ENCODE results near the gene TIAM2. TPM values are rescaled to one million over a fixed set of nuclear protein-coding genes. Genes with fewer than 3 reads are reported as not detected.

TIAM2 gene
- total and polyA plus RNA-seq, 7 experiments from 2014 or later, result 0.66 to 11.6 (median 6.0) TPM

DNA sequence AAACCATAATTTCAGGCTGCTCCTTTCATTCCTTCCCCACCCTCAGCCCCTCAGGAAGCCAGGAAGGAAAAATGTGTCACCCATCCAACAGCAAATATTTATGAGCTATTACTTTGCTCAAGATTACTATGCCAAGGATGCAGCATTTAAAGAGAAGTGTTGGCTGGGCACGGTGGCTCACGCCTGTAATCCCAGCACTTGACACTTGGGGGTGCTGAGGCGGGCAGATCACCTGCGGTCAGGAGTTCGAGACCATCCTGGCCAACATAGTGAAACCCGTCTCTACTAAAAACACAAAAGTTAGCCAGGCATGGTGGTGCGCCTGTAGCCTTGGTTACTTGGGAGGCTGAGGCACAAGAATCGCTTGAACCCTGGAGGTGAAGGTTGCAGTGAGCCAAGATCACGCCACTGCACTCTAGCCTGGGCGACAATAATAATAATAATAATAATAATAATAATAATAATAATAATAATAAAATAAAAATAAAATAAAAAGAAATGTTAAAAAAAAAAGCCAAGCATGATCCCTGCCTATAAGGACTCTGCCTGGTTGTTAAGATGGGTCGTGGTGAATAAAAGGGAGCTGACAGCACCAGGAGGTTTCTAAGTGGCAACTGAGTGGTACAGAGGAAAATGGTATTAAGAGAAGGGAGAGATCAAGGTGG lies 20.5 kb upstream of the TIAM2 start:
- no peak for ATAC-seq
- Mint-ChIP-seq H3K27ac (no peak overlapping the region), H3K27me3 (no peaks in the 10 kb centered on the region), H3K36me3 (peaks cover 0 to 14% (median 4%) of the 10 kb centered on the region in 5 donors), H3K4me1 (no peaks in the 10 kb centered on the region), H3K4me3 (no peak overlapping the region), H3K9me3 (peaks cover 0 to 8% (median 3%) of the 10 kb centered on the region in 11 donors)
- no peak overlapping the region for H3K27ac ChIP-seq (ENCODE audit: low read depth, low read length)
- DNase-seq, result no peak
- H3K4me1 ChIP-seq (ENCODE audit: control insufficient read depth in 2 of 2, insufficient read depth in 2 of 2, low read length in 2 of 2), result no peaks in the 10 kb centered on the region
- no peaks in the 10 kb centered on the region for H3K9me3 ChIP-seq (ENCODE audit: control insufficient read depth in 2 of 3, low read length in 3 of 3)
- ChIA-PET CTCF (no interaction called here), POLR2A (interaction anchor here (0.6 kb wide), 1 partner anchor 729 kb away, joined by 3 read pairs; no protein-coding TSS in a partner anchor)
- H3K4me3 ChIP-seq (ENCODE audit: low read length), result no peak overlapping the region
- no peaks in the 10 kb centered on the region for H3K27me3 ChIP-seq (ENCODE audit: control insufficient read depth in 2 of 2, insufficient read depth in 2 of 2, low read length in 2 of 2)
- intact Hi-C loops (cut with micrococcal nuclease), result no loop called here
- no peaks in the 10 kb centered on the region for H3K36me3 ChIP-seq (ENCODE audit: control insufficient read depth in 2 of 3, insufficient read depth in 3 of 3, low read length in 3 of 3)

DNA sequence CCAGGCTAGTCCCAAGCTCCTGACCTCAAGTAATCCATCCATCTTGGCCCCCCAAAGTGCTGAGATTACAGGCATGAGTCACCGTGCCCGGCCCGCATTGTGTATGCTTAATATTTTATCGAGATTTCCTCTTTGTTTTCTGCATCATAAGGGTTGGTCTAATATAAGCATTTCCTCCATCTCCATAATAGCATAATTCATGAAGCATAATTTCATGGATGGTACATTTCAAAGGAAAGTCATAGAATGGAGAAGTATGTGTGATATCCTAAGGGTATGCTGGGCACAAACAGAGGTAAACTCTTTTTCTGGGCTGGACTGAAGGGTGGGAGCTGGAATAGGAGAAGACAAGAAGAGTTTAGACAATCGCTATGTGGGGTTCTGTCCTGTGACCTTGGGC lies 17.5 kb upstream of the TIAM2 start:
- Mint-ChIP-seq H3K27me3 (no peaks in the 10 kb centered on the region), H3K4me1 (peaks cover 0 to 8% (median 0%) of the 10 kb centered on the region in 7 donors), H3K36me3 (peaks cover 0 to 14% (median 2%) of the 10 kb centered on the region in 5 donors), H3K9me3 (peaks cover 0 to 8% (median 3%) of the 10 kb centered on the region in 11 donors), H3K27ac (no peak overlapping the region), H3K4me3 (no peak overlapping the region)
- Histone ChIP-seq H3K36me3 (ENCODE audit: control insufficient read depth in 2 of 3, insufficient read depth in 3 of 3, low read length in 3 of 3) (no peaks in the 10 kb centered on the region), H3K4me3 (ENCODE audit: low read length) (no peak overlapping the region), H3K27ac (ENCODE audit: low read depth, low read length) (no peak overlapping the region), H3K27me3 (ENCODE audit: control insufficient read depth in 2 of 2, insufficient read depth in 2 of 2, low read length in 2 of 2) (no peaks in the 10 kb centered on the region), H3K9me3 (ENCODE audit: control insufficient read depth in 2 of 3, low read length in 3 of 3) (no peaks in the 10 kb centered on the region), H3K4me1 (ENCODE audit: control insufficient read depth in 2 of 2, insufficient read depth in 2 of 2, low read length in 2 of 2) (no peaks in the 10 kb centered on the region)
- ATAC-seq (no peak), DNase-seq (no peak)
- POLR2A ChIA-PET, result no interaction called here
- CTCF ChIA-PET, result no interaction called here
- intact Hi-C loops (cut with micrococcal nuclease), result no loop called here

GRCh38 chr6:154980273-154981078 lies 14.6 kb upstream of the TIAM2 start:
- ATAC-seq, result no peak
- H3K9me3 ChIP-seq (ENCODE audit: control insufficient read depth in 2 of 3, low read length in 3 of 3), result no peaks in the 10 kb centered on the region
- no peak for DNase-seq

GRCh38 chr6:154981079-154981870 lies 13.8 kb upstream of the TIAM2 start:
- H3K36me3 Mint-ChIP-seq, result peaks cover 0 to 5% (median 2%) of the 10 kb centered on the region in 5 donors
- H3K27ac ChIP-seq (ENCODE audit: low read depth, low read length), result no peak overlapping the region
- no peaks in the 10 kb centered on the region for H3K27me3 Mint-ChIP-seq
- H3K27me3 ChIP-seq (ENCODE audit: control insufficient read depth in 2 of 2, insufficient read depth in 2 of 2, low read length in 2 of 2), result no peaks in the 10 kb centered on the region
- H3K4me3 ChIP-seq (ENCODE audit: low read length), result no peak overlapping the region
- no peak overlapping the region for H3K4me3 Mint-ChIP-seq
- H3K9me3 ChIP-seq (ENCODE audit: control insufficient read depth in 2 of 3, low read length in 3 of 3), result no peaks in the 10 kb centered on the region
- no peaks in the 10 kb centered on the region for H3K36me3 ChIP-seq (ENCODE audit: control insufficient read depth in 2 of 3, insufficient read depth in 3 of 3, low read length in 3 of 3)
- CTCF ChIA-PET, result no interaction called here
- ATAC-seq (no peak), DNase-seq (no peak)
- peaks cover 0 to 4% (median 0%) of the 10 kb centered on the region in 11 donors for H3K9me3 Mint-ChIP-seq
- POLR2A ChIA-PET, result no interaction called here
- no peaks in the 10 kb centered on the region for H3K4me1 ChIP-seq (ENCODE audit: control insufficient read depth in 2 of 2, insufficient read depth in 2 of 2, low read length in 2 of 2)
- peaks cover 0 to 8% (median 0%) of the 10 kb centered on the region in 7 donors for H3K4me1 Mint-ChIP-seq
- no peak overlapping the region for H3K27ac Mint-ChIP-seq
- intact Hi-C loops (cut with micrococcal nuclease), result no loop called here

More at GRCh38 chr6:154980273-154981078, 14.6 kb upstream of the TIAM2 start:
- H3K36me3 Mint-ChIP-seq, result peaks cover 0 to 5% (median 2%) of the 10 kb centered on the region in 5 donors
- Histone ChIP-seq H3K27ac (ENCODE audit: low read depth, low read length) (no peak overlapping the region), H3K36me3 (ENCODE audit: control insufficient read depth in 2 of 3, insufficient read depth in 3 of 3, low read length in 3 of 3) (no peaks in the 10 kb centered on the region), H3K4me1 (ENCODE audit: control insufficient read depth in 2 of 2, insufficient read depth in 2 of 2, low read length in 2 of 2) (no peaks in the 10 kb centered on the region), H3K27me3 (ENCODE audit: control insufficient read depth in 2 of 2, insufficient read depth in 2 of 2, low read length in 2 of 2) (no peaks in the 10 kb centered on the region), H3K4me3 (ENCODE audit: low read length) (no peak overlapping the region)
- intact Hi-C loops (cut with micrococcal nuclease), result no loop called here
- CTCF ChIA-PET, result no interaction called here
- H3K27me3 Mint-ChIP-seq, result no peaks in the 10 kb centered on the region
- H3K4me1 Mint-ChIP-seq, result peaks cover 0 to 8% (median 0%) of the 10 kb centered on the region in 7 donors
- POLR2A ChIA-PET, result no interaction called here
- peaks cover 0 to 4% (median 2%) of the 10 kb centered on the region in 11 donors for H3K9me3 Mint-ChIP-seq
- H3K27ac Mint-ChIP-seq, result no peak overlapping the region
- no peak overlapping the region for H3K4me3 Mint-ChIP-seq

GRCh38 chr6:154984146-154984545 lies 11.0 kb upstream of the TIAM2 start:
- peaks cover 0 to 5% (median 0%) of the 10 kb centered on the region in 11 donors for H3K9me3 Mint-ChIP-seq
- POLR2A ChIA-PET, result no interaction called here

DNA sequence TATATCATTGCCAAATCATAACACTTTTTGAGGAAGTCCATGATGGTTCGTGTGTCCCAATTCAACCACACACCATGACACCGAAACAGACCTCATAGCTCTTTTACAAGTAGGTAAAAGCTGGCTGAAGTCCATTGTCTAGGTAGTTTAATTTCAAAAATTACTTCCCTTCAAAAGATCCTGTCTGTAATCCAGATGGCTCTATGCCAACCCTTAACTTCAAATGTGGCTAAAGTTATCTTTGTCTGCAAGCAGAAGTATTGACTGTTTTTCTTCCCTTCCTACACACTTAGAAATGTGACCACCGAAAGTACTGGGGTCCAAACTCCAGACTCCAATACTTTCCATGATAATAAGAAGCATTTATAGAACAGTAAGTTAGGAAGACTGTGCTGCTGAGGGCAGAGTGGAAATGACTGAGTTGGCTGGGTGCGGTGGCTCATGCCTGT lies 8.3 kb upstream of the TIAM2 start:
- ChIA-PET CTCF (interaction anchor here (0.6 kb wide), 1 partner anchor 10 kb away, joined by 3 read pairs; no protein-coding TSS in a partner anchor), POLR2A (no interaction called here)
- intact Hi-C loops (cut with micrococcal nuclease), result no loop called here

More at GRCh38 chr6:154984146-154984545, 11.0 kb upstream of the TIAM2 start:
- Histone ChIP-seq H3K9me3 (ENCODE audit: control insufficient read depth in 2 of 3, low read length in 3 of 3) (no peaks in the 10 kb centered on the region), H3K36me3 (ENCODE audit: control insufficient read depth in 2 of 3, insufficient read depth in 3 of 3, low read length in 3 of 3) (no peaks in the 10 kb centered on the region), H3K4me1 (ENCODE audit: control insufficient read depth in 2 of 2, insufficient read depth in 2 of 2, low read length in 2 of 2) (no peaks in the 10 kb centered on the region), H3K4me3 (ENCODE audit: low read length) (no peak overlapping the region), H3K27ac (ENCODE audit: low read depth, low read length) (no peak overlapping the region), H3K27me3 (ENCODE audit: control insufficient read depth in 2 of 2, insufficient read depth in 2 of 2, low read length in 2 of 2) (no peaks in the 10 kb centered on the region)
- Mint-ChIP-seq H3K4me3 (no peak overlapping the region), H3K27ac (no peak overlapping the region), H3K36me3 (peaks cover 0 to 12% (median 0%) of the 10 kb centered on the region in 5 donors), H3K27me3 (peaks cover 0 to 2% (median 0%) of the 10 kb centered on the region in 5 donors), H3K4me1 (peaks cover 0 to 8% (median 0%) of the 10 kb centered on the region in 7 donors)
- intact Hi-C loops (cut with micrococcal nuclease), result no loop called here
- DNase-seq, result no peak
- no peak for ATAC-seq
- CTCF ChIA-PET, result no interaction called here

More for the DNA sequence above, 8.3 kb upstream of the TIAM2 start:
- H3K9me3 ChIP-seq (ENCODE audit: control insufficient read depth in 2 of 3, low read length in 3 of 3), result no peaks in the 10 kb centered on the region
- H3K27ac Mint-ChIP-seq, result no peak overlapping the region
- no peak for ATAC-seq
- peaks cover 0 to 12% (median 0%) of the 10 kb centered on the region in 5 donors for H3K36me3 Mint-ChIP-seq
- H3K9me3 Mint-ChIP-seq, result peaks cover 0 to 5% (median 0%) of the 10 kb centered on the region in 11 donors
- H3K27ac ChIP-seq (ENCODE audit: low read depth, low read length), result no peak overlapping the region
- no peaks in the 10 kb centered on the region for H3K4me1 Mint-ChIP-seq
- no peaks in the 10 kb centered on the region for H3K4me1 ChIP-seq (ENCODE audit: control insufficient read depth in 2 of 2, insufficient read depth in 2 of 2, low read length in 2 of 2)
- no peak for DNase-seq
- no peak overlapping the region for H3K4me3 Mint-ChIP-seq
- H3K4me3 ChIP-seq (ENCODE audit: low read length), result no peak overlapping the region
- no peaks in the 10 kb centered on the region for H3K36me3 ChIP-seq (ENCODE audit: control insufficient read depth in 2 of 3, insufficient read depth in 3 of 3, low read length in 3 of 3)
- no peaks in the 10 kb centered on the region for H3K27me3 ChIP-seq (ENCODE audit: control insufficient read depth in 2 of 2, insufficient read depth in 2 of 2, low read length in 2 of 2)
- H3K27me3 Mint-ChIP-seq, result peaks cover 0 to 5% (median 0%) of the 10 kb centered on the region in 5 donors
